Mesodermal cell (in vitro differentiated cells): Measurements from ENCODE around the gene CDH23.

ENCODE experiments used
- H3K27ac ChIP-seq: 2 replicates; pipeline ENCODE4 v1.7.0; 2013; ENCODE audit warnings: mild to moderate bottlenecking, low read depth, low read length, moderate library complexity; ENCODE audit not compliant: severe bottlenecking
- H3K36me3 ChIP-seq: 2 replicates; pipeline ENCODE4 v1.7.1; 2013; ENCODE audit warnings: mild to moderate bottlenecking, low read length, moderate library complexity; ENCODE audit not compliant: control insufficient read depth, insufficient read depth
- H3K4me1 ChIP-seq: one replicate; pipeline ENCODE4 v1.7.1; 2013; ENCODE audit warnings: mild to moderate bottlenecking, low read length; ENCODE audit not compliant: insufficient read depth, control insufficient read depth, poor library complexity, severe bottlenecking
- H3K4me3 ChIP-seq: 2 replicates; pipeline ENCODE4 v1.7.0; 2013; ENCODE audit warnings: low read length, control low read depth, mild to moderate bottlenecking; ENCODE audit not compliant: insufficient read depth, poor library complexity, severe bottlenecking; ENCODE audit errors: extremely low read depth
- H3K9me3 ChIP-seq: 2 replicates; pipeline ENCODE4 v1.7.1; 2013; ENCODE audit warnings: mild to moderate bottlenecking, low read length, moderate library complexity; ENCODE audit not compliant: control insufficient read depth
- WGBS, 2 experiments: methylation state at CpG; one replicate each; pipeline ENCODE4 v1.1.5; 2013; ENCODE audit warnings: missing lambda C conversion rate in 2 of 2; ENCODE audit not compliant: insufficient coverage in 2 of 2; 5-methylcytosine and 5-hydroxymethylcytosine counted together

CDH23 gene

GRCh38 chr10:71551970-71552369 is 155.2 kb downstream of the CDH23 start:
- peaks cover 5% of the 10 kb centered on the region for H3K4me1 ChIP-seq

GRCh38 chr10:71553432-71553831 is 156.7 kb downstream of the CDH23 start:
- WGBS, 2 experiments, result 0% methylated on average over 1 of the region's 5 CpGs; no CpG with 5 or more reads in 1 of the 2 experiments
- H3K27ac ChIP-seq, result no peak overlapping the region
- H3K4me1 ChIP-seq, result no peaks in the 10 kb centered on the region
- no peaks in the 10 kb centered on the region for H3K36me3 ChIP-seq
- no peak overlapping the region for H3K4me3 ChIP-seq
- H3K9me3 ChIP-seq, result no peaks in the 10 kb centered on the region

More at GRCh38 chr10:71551970-71552369, 155.2 kb downstream of the CDH23 start:
- 91 to 94% methylated on average over 3 of the region's 3 CpGs for WGBS, 2 experiments
- Histone ChIP-seq H3K9me3 (no peaks in the 10 kb centered on the region), H3K36me3 (no peaks in the 10 kb centered on the region), H3K27ac (no peak overlapping the region), H3K4me3 (no peak overlapping the region)

- WGBS, 2 experiments, result 82 to 100% methylated on average over 2 of the region's 2 CpGs
- H3K4me3 ChIP-seq, result no peak overlapping the region
- H3K9me3 ChIP-seq, result no peaks in the 10 kb centered on the region
- no peak overlapping the region for H3K27ac ChIP-seq
- H3K36me3 ChIP-seq, result no peaks in the 10 kb centered on the region
- no peaks in the 10 kb centered on the region for H3K4me1 ChIP-seq
Observed at GRCh38 chr10:71554671-71555070, 158.0 kb downstream of the CDH23 start.

GRCh38 chr10:71555087-71555723 is 158.5 kb downstream of the CDH23 start:
- Histone ChIP-seq H3K4me1 (no peaks in the 10 kb centered on the region), H3K27ac (no peak overlapping the region), H3K9me3 (no peaks in the 10 kb centered on the region), H3K36me3 (no peaks in the 10 kb centered on the region), H3K4me3 (no peak overlapping the region)
- WGBS, 2 experiments, result 85 to 88% methylated on average over 6 of the region's 10 CpGs

- no peak overlapping the region for H3K27ac ChIP-seq
- H3K4me1 ChIP-seq, result peaks cover under 1% of the 10 kb centered on the region
- 38 to 71% methylated on average over 1 of the region's 1 CpG for WGBS, 2 experiments
- H3K4me3 ChIP-seq, result no peak overlapping the region
- H3K9me3 ChIP-seq, result no peaks in the 10 kb centered on the region
- H3K36me3 ChIP-seq, result no peaks in the 10 kb centered on the region
Observed at GRCh38 chr10:71555724-71556119, 159.0 kb downstream of the CDH23 start.

- H3K27ac ChIP-seq, result no peak overlapping the region
- WGBS, 2 experiments, result 64 to 80% methylated on average over 3 of the region's 3 CpGs
- no peaks in the 10 kb centered on the region for H3K36me3 ChIP-seq
- peaks cover 5% of the 10 kb centered on the region for H3K4me1 ChIP-seq
- no peaks in the 10 kb centered on the region for H3K9me3 ChIP-seq
- H3K4me3 ChIP-seq, result no peak overlapping the region
Observed at GRCh38 chr10:71558991-71559390, 162.3 kb downstream of the CDH23 start.

GRCh38 chr10:71561003-71561574 is 164.4 kb downstream of the CDH23 start:
- peaks cover 5% of the 10 kb centered on the region for H3K4me1 ChIP-seq
- WGBS, 2 experiments, result 30 to 38% methylated on average over 3 of the region's 5 CpGs
- no peak overlapping the region for H3K4me3 ChIP-seq
- H3K27ac ChIP-seq, result no peak overlapping the region
- H3K36me3 ChIP-seq, result no peaks in the 10 kb centered on the region
- no peaks in the 10 kb centered on the region for H3K9me3 ChIP-seq

GRCh38 chr10:71562181-71562580 is 165.5 kb downstream of the CDH23 start:
- Histone ChIP-seq H3K4me3 (no peak overlapping the region), H3K4me1 (peaks cover 5% of the 10 kb centered on the region), H3K9me3 (no peaks in the 10 kb centered on the region), H3K27ac (no peak overlapping the region), H3K36me3 (no peaks in the 10 kb centered on the region)
- 89 to 94% methylated on average over 8 of the region's 9 CpGs for WGBS, 2 experiments

GRCh38 chr10:71562904-71563303 is 166.2 kb downstream of the CDH23 start:
- no peaks in the 10 kb centered on the region for H3K9me3 ChIP-seq
- H3K27ac ChIP-seq, result no peak overlapping the region
- H3K4me1 ChIP-seq, result peaks cover 5% of the 10 kb centered on the region
- WGBS, 2 experiments, result 94% methylated on average over 3 of the region's 3 CpGs; no CpG with 5 or more reads in 1 of the 2 experiments
- no peak overlapping the region for H3K4me3 ChIP-seq
- H3K36me3 ChIP-seq, result no peaks in the 10 kb centered on the region

GRCh38 chr10:71564194-71564820 is 167.6 kb downstream of the CDH23 start:
- H3K9me3 ChIP-seq, result no peaks in the 10 kb centered on the region
- 63 to 65% methylated on average over 5 to 11 of the region's 12 CpGs for whole genome bisulfite sequencing, 2 experiments
- H3K27ac ChIP-seq, result no peak overlapping the region
- no peaks in the 10 kb centered on the region for H3K36me3 ChIP-seq
- no peak overlapping the region for H3K4me3 ChIP-seq
- H3K4me1 ChIP-seq, result peaks cover 5% of the 10 kb centered on the region
